H1 (cell line): ENCODE data around the gene LHFPL6. TPM values are rescaled to one million over a fixed set of nuclear protein-coding genes. Genes with fewer than 3 reads are reported as not detected.

ENCODE experiments used
- PHF8 ChIP-seq: fragments of 200-600 bp; sonication (generic); conservative IDR thresholded peaks from 2 replicates; pipeline ENCODE4 v1.7.1; 2012; ENCODE audit warnings: low read depth, mild to moderate bottlenecking, inconsistent platforms, low read length, moderate library complexity
- SP1 ChIP-seq: IDR thresholded peaks from 2 replicates; pipeline ENCODE4 v1.6.1; 2011; ENCODE audit warnings: low read depth, low read length
- polyA plus RNA-seq, 7 experiments: library from polyadenylated mRNA; depleted of rRNA in 3 of 7; stranded (reverse) in 5 of 7; unstranded in 2 of 7; fragments of >200 nt in 5 of 7; fragments of 200-250 nt in 2 of 7; gene quantifications; 1 replicate in 5 of 7; 2 replicates in 1 of 7; 4 replicates in 1 of 7; pipeline versions ENCODE4 v1.2.1 to v1.2.3, GENCODE V29; 2011 to 2013; ENCODE audit warnings: missing spikeins in 2 of 7, mixed read lengths in 2 of 7
- total RNA-seq: library from RNA; stranded (reverse); fragmentation: NEBNext Ultra II Directional; extraction: Animal tissue kit (Norgen Biotek cat#: 25700); gene quantifications from 2 replicates; pipeline ENCODE4 v1.2.1, GENCODE V29; 2021

Gene LHFPL6
- total and polyA plus RNA-seq, 2 of the 8 experiments (the other 6 are each of a cell fraction or from before 2014, with no cell fraction given): 7.6 to 17.0 TPM

DNA sequence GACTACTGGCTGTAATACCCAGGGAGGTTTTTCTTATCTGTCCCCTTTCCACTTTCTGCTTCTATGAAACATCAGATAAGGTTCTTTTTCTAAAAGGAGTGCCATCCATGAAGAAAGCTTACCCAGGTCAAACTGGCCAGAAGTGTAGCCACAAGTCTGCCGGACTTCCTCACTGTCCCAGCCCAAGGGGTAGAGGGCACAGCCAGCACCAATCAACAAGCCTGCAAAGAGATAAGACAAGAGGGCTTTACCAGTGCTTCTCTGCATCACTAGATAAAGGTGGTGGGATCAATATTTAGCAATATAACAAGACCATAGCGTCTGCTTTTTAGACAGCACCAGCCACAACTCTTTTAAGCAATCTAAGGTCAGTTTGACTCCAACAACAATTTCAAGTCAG is 224.7 kb downstream of the LHFPL6 start (continued):
- no peak for TF ChIP-seq PHF8
- TF ChIP-seq SP1: no peak
